Right cardiac atrium (tissue), 5 donors: ENCODE results near the gene DOK1. TPM values are rescaled to one million over a fixed set of nuclear protein-coding genes. Genes with fewer than 3 reads are reported as not detected.

Experiments
- ATAC-seq, 2 donors: fragments of 200-7000 bp; cut with Tn5 transposase; one replicate each; pipeline versions ENCODE4 v1.8.0 to v1.9.1; 2020; ENCODE audit warnings: moderate library complexity in 2 of 2, mild to moderate bottlenecking in 1 of 2
- DNase-seq, 3 donors: peaks; one replicate each; pipeline ENCODE4 v3.0.0-alpha.2; 2020
- H3K27ac ChIP-seq: one replicate; pipeline ENCODE4 v1.5.1; 2013; ENCODE audit warnings: mild to moderate bottlenecking, low read length, control low read depth, moderate library complexity
- H3K27me3 ChIP-seq: one replicate; pipeline ENCODE4 v1.6.1; 2013; ENCODE audit not compliant: control insufficient read depth, insufficient read depth
- H3K4me1 ChIP-seq: one replicate; pipeline ENCODE4 v1.6.1; 2013; ENCODE audit warnings: low read length; ENCODE audit not compliant: control insufficient read depth, insufficient read depth
- H3K4me3 ChIP-seq: one replicate; pipeline ENCODE4 v1.5.1; 2013; ENCODE audit warnings: low read length, control low read depth
- H3K9me3 ChIP-seq: one replicate; pipeline ENCODE4 v1.6.1; 2013; ENCODE audit warnings: low read length; ENCODE audit not compliant: control insufficient read depth
- WGBS: extraction: QIAGEN DNeasy Blood & Tissue Kit; methylation state at CpG from one replicate; pipeline ENCODE4 v1.1.7; 2013; 5-methylcytosine and 5-hydroxymethylcytosine counted together
- intact Hi-C, 4 donors: fragments of 100-400 bp; cut with DNase I; formaldehyde crosslinking; loops; one replicate each; pipeline versions ENCODE4 v1.11.0 to v1.14.0; 2022 to 2023
- polyA plus RNA-seq: library from polyadenylated mRNA; stranded (reverse); fragments of 200-250 nt; gene quantifications from one replicate; pipeline ENCODE4 v1.2.3, GENCODE V29; 2013
- total RNA-seq, 4 donors: library from RNA; stranded (reverse); fragmentation: NEBNext Ultra II Directional; extraction: Animal tissue kit (Norgen Biotek cat#: 25700); gene quantifications; one replicate each; pipeline ENCODE4 v1.2.1, GENCODE V29; 2021
- donor health status: healthy with polysubstance abuse.
- donor health status: DM: no; HTN: yes; CAD: no.
- donor health status: DM: no; HTN: no; CAD: no.
- donor health status: DM: no; HTN: yes; CAD: no; lungs with severe emphysema.
- donor health status: DM: yes; HTN: yes; CAD: no.

Gene DOK1
- total and polyA plus RNA-seq, 5 donors, result 3.7 to 8.6 (median 7.5) TPM

DNA sequence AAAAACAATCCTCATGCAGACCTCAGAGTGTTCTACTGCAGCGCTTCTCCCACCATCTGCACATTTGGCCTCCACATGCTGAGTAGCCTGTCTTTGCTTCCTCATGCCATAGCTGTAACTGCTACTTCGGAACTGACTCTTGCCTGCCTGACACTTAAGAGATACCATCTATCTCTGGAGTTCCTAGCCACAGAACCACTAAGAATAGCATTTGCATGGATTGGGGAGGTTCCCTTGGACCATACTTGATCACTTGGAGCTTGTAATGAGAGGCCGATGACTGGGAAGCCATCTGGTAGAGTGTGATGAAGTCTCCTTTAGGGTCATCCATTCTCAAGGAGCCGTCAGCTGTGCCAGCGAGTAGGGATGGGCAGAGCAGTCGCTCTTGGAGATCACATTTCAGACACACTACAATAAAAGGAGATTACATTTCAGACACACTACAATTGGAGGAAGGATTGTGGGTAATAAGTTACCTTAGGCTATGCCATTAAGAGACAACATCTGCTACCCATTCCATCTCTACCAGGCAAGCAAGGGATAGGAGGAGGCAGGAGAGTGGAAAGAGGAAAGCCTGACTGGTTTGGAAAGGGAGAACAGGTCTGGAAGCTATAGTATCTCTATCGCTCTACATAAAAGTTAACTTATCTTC is 21.8 kb downstream of the DOK1 start:
- Histone ChIP-seq H3K27me3 (no peaks in the 10 kb centered on the region), H3K27ac (no peak overlapping the region), H3K4me1 (no peaks in the 10 kb centered on the region), H3K4me3 (no peak overlapping the region), H3K9me3 (no peaks in the 10 kb centered on the region)
- DNase-seq (no peak), ATAC-seq (no peak)
- WGBS, result 85% methylated on average over 7 of the region's 7 CpGs
- intact Hi-C loops, result no loop called here

DNA sequence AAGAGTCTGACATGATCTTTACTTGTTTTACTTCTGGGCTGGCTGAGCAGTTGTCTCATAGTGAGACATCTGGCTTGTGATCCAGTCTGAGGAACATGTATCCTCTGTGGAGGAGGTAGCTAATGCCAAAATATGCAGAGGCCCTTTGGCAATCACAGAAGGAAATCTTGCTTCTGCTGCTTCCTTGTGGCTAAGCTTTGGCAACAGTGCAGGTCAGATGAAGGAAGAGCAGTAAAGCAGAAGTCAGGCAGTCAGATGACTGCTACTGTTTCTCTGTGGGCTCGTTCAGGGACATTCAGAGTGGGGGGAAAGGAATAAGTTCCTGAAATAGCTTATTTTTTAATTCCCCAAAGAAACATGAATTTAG is 22.3 kb downstream of the DOK1 start:
- DNase-seq (no peak), ATAC-seq (peak; percentile 79)
- H3K4me3 ChIP-seq, result no peak overlapping the region
- H3K27me3 ChIP-seq, result no peaks in the 10 kb centered on the region
- no peaks in the 10 kb centered on the region for H3K4me1 ChIP-seq
- WGBS, result 16% methylated on average over 1 of the region's 1 CpG
- no peak overlapping the region for H3K27ac ChIP-seq
- intact Hi-C loops, result no loop called here
- no peaks in the 10 kb centered on the region for H3K9me3 ChIP-seq

DNA sequence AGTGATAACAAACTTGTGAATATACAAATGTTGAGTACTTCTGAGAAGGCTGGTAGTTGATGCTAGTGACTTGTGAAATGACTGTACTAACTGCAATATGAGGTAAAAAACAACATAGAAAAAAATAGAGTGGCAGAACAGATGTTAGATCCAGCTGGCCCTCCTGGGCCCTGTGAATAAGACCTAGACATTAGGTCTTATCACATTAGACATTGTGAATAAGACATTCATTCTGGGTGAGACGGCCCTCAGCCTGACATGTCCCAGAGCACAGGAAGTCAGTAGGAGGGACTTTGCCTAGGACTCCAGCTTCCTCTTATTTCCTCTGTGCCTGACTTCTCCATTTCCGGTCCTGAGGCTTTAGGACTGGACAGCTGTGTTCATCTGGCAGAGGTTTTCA is 22.9 kb downstream of the DOK1 start:
- no peaks in the 10 kb centered on the region for H3K4me1 ChIP-seq
- DNase-seq (peak in 2 of 3 donors; percentile 34 to 49), ATAC-seq (peak; percentile 80 to 84)
- no peak overlapping the region for H3K27ac ChIP-seq
- intact Hi-C loops, result no loop called here
- WGBS, result 15% methylated on average over 2 of the region's 2 CpGs
- H3K9me3 ChIP-seq, result no peaks in the 10 kb centered on the region
- no peak overlapping the region for H3K4me3 ChIP-seq
- no peaks in the 10 kb centered on the region for H3K27me3 ChIP-seq

DNA sequence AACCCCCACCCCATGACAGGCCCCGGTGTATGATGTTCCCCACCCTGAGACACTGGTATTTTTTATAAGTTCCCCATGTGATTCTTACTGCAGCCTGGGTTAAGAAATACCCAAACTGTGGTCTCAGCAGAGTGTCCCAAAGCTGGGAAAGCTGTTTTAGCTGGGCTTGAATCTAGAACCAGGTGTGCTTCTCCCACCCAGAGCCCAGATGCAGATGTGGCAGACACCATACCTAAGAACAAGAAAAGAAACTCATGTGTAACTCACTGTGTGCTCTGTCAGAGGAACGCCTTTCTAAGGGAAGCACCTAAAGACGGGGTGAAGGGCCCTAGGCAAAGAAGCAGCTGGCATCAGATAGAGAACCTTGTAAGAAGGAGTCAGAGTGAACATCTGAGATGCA is 23.9 kb downstream of the DOK1 start:
- Histone ChIP-seq H3K27ac (no peak overlapping the region), H3K4me3 (no peak overlapping the region), H3K4me1 (no peaks in the 10 kb centered on the region), H3K9me3 (no peaks in the 10 kb centered on the region), H3K27me3 (no peaks in the 10 kb centered on the region)
- DNase-seq (no peak), ATAC-seq (no peak)
- WGBS, result 82% methylated on average over 3 of the region's 3 CpGs
- intact Hi-C loops, result no loop called here

DNA sequence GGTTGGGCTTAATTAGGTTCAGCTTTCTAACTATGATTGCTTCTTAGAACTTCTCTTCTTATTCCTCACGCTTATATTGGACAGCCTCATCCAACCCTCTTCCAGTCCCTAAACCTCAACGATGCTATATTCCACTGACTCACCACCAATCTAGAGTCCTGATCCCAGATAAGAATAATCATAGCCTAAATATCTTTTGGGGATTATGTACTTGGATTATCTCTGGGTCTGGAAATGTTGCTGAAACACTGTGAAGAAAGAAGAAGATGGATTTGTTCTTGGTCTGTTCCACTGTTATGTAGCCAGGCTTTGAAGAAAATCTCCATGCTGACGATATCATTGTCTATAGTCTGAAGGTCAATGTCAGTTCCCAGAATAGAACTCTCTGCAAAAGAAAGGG is 26.9 kb downstream of the DOK1 start:
- DNase-seq, result no peak
- 72% methylated on average over 3 of the region's 3 CpGs for WGBS
- intact Hi-C loops, result loop anchor here in 1 of 4 donors (10.0 kb wide), 1 partner anchor 47 kb away; no protein-coding TSS in a partner anchor
- no peak for ATAC-seq
- no peaks in the 10 kb centered on the region for H3K9me3 ChIP-seq
- H3K4me3 ChIP-seq, result no peak overlapping the region
- H3K27me3 ChIP-seq, result no peaks in the 10 kb centered on the region
- H3K4me1 ChIP-seq, result no peaks in the 10 kb centered on the region
- H3K27ac ChIP-seq, result no peak overlapping the region

DNA sequence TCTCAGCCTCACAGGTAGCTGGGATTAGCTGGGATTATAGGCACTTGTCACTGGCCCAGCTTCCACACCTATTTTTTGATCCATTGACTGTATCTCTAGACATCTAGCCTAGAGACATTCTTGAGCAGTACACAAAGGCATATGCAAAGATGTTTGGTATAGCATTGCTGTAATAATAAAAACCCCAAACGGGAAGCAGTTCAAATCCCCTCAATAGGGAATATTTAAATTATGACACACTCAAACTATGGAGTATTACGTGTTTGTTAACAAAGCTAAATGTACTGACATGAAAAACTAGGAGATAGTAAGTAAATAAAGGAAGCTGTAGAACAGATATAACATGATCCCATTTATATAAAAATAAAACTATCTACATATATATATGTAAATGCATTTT is 27.7 kb downstream of the DOK1 start:
- intact Hi-C loops, result loop anchor here in 1 of 4 donors (10.0 kb wide), 1 partner anchor 47 kb away; no protein-coding TSS in a partner anchor
- Histone ChIP-seq H3K4me3 (no peak overlapping the region), H3K27ac (no peak overlapping the region), H3K4me1 (no peaks in the 10 kb centered on the region), H3K27me3 (no peaks in the 10 kb centered on the region), H3K9me3 (no peaks in the 10 kb centered on the region)
- 75% methylated on average over 2 of the region's 2 CpGs for WGBS
- DNase-seq (no peak), ATAC-seq (no peak)

DNA sequence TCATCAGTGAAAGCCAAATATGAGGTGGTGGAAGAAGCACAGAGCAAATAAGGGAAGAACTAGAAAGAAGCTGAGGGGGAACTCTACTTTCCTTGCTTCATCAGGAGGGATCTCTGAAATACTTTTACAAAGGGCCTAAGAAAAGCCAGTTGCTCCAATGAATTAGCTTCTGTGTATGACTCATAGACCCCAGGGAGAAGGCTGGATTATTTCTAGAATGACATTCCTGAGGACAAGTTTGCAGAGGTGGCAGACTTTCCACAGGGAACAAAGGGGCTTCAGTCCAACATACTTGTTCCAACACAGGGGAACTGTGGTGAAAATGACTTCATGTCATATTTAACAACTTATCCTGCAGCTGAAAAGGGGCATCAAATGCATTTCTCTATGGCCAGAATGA is 29.0 kb downstream of the DOK1 start:
- Histone ChIP-seq H3K9me3 (no peaks in the 10 kb centered on the region), H3K27me3 (no peaks in the 10 kb centered on the region), H3K4me1 (no peaks in the 10 kb centered on the region), H3K4me3 (no peak overlapping the region), H3K27ac (no peak overlapping the region)
- peak; percentile 32 to 52 for ATAC-seq
- no peak for DNase-seq
- intact Hi-C loops, result loop anchor here in 1 of 4 donors (10.0 kb wide), 1 partner anchor 49 kb away; no protein-coding TSS in a partner anchor

DNA sequence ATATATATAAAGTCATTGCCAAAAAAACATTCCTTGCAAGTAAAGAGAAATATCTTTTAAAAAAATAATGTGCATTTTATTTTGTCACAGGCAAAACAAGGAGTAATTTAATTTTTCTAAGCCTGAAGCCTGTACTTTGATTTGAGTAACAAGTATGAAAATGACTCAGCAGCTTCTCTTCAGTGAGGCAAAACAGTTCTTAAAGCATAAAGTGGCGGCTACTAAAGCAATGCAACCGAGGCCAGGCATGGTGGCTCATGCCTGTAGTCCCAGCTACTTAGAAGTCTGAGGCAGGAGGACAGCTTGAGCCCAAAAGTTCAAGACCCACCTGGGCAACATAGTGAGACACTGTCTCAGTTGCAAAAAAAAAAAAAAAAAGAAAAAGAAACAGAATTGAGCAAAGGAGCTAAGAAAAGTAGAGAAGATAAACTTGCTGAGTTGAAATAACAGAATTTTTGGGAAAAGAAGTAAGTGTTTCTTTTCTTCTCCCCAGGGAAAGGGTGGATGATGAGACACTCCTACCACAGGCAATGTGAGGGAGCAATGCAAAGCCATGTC is 29.6 kb downstream of the DOK1 start:
- intact Hi-C loops, result loop anchor here in 2 of 4 donors (2.0 to 10.0 kb wide), 2 partner anchors 49 to 101 kb away; partner anchors contain the start of genes CCDC142 (in 1 of the 2) and TTC31 (in 1 of the 2)
- Histone ChIP-seq H3K27me3 (no peaks in the 10 kb centered on the region), H3K9me3 (no peaks in the 10 kb centered on the region), H3K4me1 (no peaks in the 10 kb centered on the region), H3K4me3 (no peak overlapping the region), H3K27ac (no peak overlapping the region)
- 52% methylated on average over 2 of the region's 2 CpGs for WGBS
- DNase-seq (no peak), ATAC-seq (no peak)

DNA sequence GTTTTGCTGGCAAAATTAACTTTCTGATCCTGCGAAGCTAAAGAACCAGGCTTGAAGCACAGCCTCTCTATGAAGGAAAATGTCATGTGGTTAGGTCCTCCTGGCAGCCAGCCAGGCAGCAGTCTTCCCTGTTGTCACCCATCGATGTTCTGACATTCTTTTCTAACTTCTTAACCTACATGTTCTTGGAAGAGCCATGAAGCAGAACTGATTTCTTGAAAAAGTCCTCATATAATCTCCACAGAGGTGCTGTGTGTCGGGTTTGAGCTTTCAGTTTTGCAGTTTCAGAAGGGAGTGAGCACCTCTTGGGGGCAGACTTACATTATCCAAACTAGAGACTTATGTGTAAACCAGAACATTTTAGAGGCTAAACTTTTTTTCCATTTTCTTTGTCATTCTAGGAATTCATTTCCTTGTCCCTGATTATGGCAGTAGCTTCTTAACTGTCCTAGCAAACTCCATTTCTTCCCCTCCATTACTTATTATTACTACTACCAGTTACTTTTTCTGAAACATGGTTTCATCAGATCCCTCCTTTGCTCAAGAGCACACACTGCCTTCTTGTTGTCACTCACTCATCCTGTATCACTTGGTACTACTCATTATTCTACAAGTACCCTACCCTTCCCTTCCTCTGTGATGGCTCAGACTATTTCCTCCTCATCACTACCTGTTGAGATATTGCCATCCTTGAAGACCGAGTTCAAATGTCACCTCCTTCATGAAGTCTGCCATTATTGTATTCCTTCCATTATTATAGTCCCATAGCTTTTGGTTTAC is 31.1 kb downstream of the DOK1 start:
- H3K4me3 ChIP-seq, result no peak overlapping the region
- ATAC-seq (no peak), DNase-seq (peak in 2 of 3 donors; percentile 55 to 79)
- intact Hi-C loops, result loop anchor here in 3 of 4 donors (2.0 to 10.0 kb wide), 3 partner anchors 51 to 103 kb away; partner anchors contain the start of genes CCDC142 (in 2 of the 3) and TTC31 (in 2 of the 3)
- no peaks in the 10 kb centered on the region for H3K27me3 ChIP-seq
- H3K9me3 ChIP-seq, result no peaks in the 10 kb centered on the region
- H3K27ac ChIP-seq, result no peak overlapping the region
- no peaks in the 10 kb centered on the region for H3K4me1 ChIP-seq
- 50% methylated on average over 4 of the region's 4 CpGs for WGBS

DNA sequence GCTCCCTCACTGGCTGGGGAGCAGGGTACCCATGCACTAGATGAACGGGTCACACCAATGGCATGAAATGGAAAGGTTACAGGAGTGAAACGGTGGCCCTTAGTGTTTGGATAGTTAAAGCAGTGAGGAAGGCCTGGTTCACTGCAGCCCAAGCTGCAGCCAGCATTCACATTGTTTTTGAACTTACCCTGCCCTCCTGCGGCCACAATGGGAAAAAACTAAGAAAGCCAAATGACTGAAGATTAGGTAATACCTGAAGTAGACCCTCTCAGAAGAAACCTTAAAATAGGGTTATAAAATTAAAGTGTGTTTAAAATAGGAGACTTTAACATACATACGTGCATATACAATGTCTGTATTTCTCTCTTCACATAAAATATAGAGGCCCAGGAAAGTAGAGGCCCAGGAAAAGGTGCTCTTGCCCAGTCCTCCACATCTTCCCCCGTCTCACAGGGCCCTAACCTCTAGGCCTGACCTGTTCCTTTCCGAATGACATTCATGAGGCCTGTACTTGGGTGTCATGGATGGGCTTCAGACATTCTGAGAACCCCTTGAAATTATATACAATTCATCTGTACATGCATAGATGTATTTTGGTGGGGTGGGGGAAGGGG is 33.3 kb downstream of the DOK1 start:
- DNase-seq, result peak; percentile 52 to 81 (median 63)
- no peaks in the 10 kb centered on the region for H3K27me3 ChIP-seq
- no peaks in the 10 kb centered on the region for H3K9me3 ChIP-seq
- H3K4me1 ChIP-seq, result no peaks in the 10 kb centered on the region
- no peak overlapping the region for H3K4me3 ChIP-seq
- H3K27ac ChIP-seq, result no peak overlapping the region
- peak; percentile 92 to 93 for ATAC-seq
- intact Hi-C loops, result loop anchor here in 2 of 4 donors (2.0 to 10.0 kb wide), 3 partner anchors 53 to 105 kb away; partner anchors contain the start of genes CCDC142 (in 2 of the 2) and TTC31 (in 2 of the 2)
- WGBS, result 17% methylated on average over 6 of the region's 6 CpGs
